SK-N-SH (cell line): ENCODE data around the gene EPGN. TPM values are rescaled to one million over a fixed set of nuclear protein-coding genes. Genes with fewer than 3 reads are reported as not detected.

Experiments used
- CTCF ChIA-PET: fragments of 300-600, 350-600 bp; formaldehyde crosslinking; extraction: SDS; loops from one replicate; lab custom pipeline; 2021; lab: Yijun Ruan, JAX
- POLR2A ChIA-PET: fragments of 350-600 bp; sonication (Branson Sonifier 250); formaldehyde crosslinking; extraction: SDS; loops from one replicate; lab custom pipeline; 2020; ENCODE audit warnings: antibody characterized with exemption, inconsistent platforms; lab: Yijun Ruan, JAX
- DNase-seq: peaks from one replicate; pipeline ENCODE4 v3.0.0; 2012
- H2AFZ ChIP-seq: fragments of 200-600 bp; sonication (generic); 2 replicates; pipeline ENCODE4 v1.8.1; 2016; ENCODE audit warnings: antibody characterized with exemption, mild to moderate bottlenecking, low read depth
- H3F3A ChIP-seq: fragments of 200-600 bp; sonication (generic); replicated peaks from 2 replicates; pipeline ENCODE3; 2016; ENCODE audit warnings: antibody characterized with exemption, mild to moderate bottlenecking; ENCODE audit not compliant: insufficient read depth
- H3K27ac ChIP-seq, 2 experiments: fragments of 200-500 bp in 1 of 2; fragments of 200-600 bp in 1 of 2; sonication (Bioruptor generic) in 1 of 2; sonication (generic), shearing (Covaris generic) in 1 of 2; 2 replicates each; pipeline versions ENCODE4 v1.5.1 to v1.6.1; 2014 to 2016; ENCODE audit warnings: low read depth in 2 of 2, inconsistent platforms in 1 of 2, low read length in 1 of 2, mild to moderate bottlenecking in 1 of 2, mixed read lengths in 1 of 2
- H3K27me3 ChIP-seq: fragments of 200-600 bp; sonication (generic), shearing (Covaris generic); 2 replicates; pipeline ENCODE4 v1.6.1; 2016; ENCODE audit warnings: mixed run types; ENCODE audit not compliant: insufficient read depth
- H3K36me3 ChIP-seq, 2 experiments: fragments of 200-500 bp in 1 of 2; fragments of 200-600 bp in 1 of 2; sonication (Bioruptor generic) in 1 of 2; sonication (generic) in 1 of 2; replicated peaks in 1 of 2; 2 replicates each; pipeline versions ENCODE3 to v1.5.1; 2014 to 2016; ENCODE audit warnings: low read length in 1 of 2, mild to moderate bottlenecking in 1 of 2; ENCODE audit not compliant: insufficient read depth in 2 of 2, control insufficient read depth in 1 of 2
- H3K4me1 ChIP-seq, 2 experiments: fragments of 200-500 bp in 1 of 2; fragments of 200-600 bp in 1 of 2; sonication (Bioruptor generic) in 1 of 2; sonication (generic), shearing (Covaris generic) in 1 of 2; 2 replicates each; pipeline versions ENCODE4 v1.5.1 to v1.6.1; 2014 to 2016; ENCODE audit warnings: low read depth in 1 of 2, low read length in 1 of 2, mixed run types in 1 of 2; ENCODE audit not compliant: insufficient read depth in 2 of 2, control insufficient read depth in 1 of 2
- H3K4me2 ChIP-seq: fragments of 200-600 bp; sonication (generic), shearing (Covaris generic); 2 replicates; pipeline ENCODE4 v1.6.1; 2017; ENCODE audit warnings: mixed run types
- H3K4me3 ChIP-seq, 2 experiments: fragments of 200-500 bp in 1 of 2; fragments of 200-600 bp in 1 of 2; sonication (Bioruptor generic) in 1 of 2; sonication (generic), shearing (Covaris generic) in 1 of 2; 2 replicates each; pipeline versions ENCODE4 v1.5.1 to v1.8.1; 2014 to 2016; ENCODE audit warnings: low read depth in 2 of 2, inconsistent platforms in 1 of 2, low read length in 1 of 2, mild to moderate bottlenecking in 1 of 2, mixed read lengths in 1 of 2, moderate library complexity in 1 of 2
- H3K79me2 ChIP-seq: fragments of 200-600 bp; sonication (generic); 2 replicates; pipeline ENCODE4 v1.8.1; 2017; ENCODE audit warnings: mild to moderate bottlenecking; ENCODE audit not compliant: insufficient read depth
- H3K9ac ChIP-seq: fragments of 200-600 bp; sonication (generic); 2 replicates; pipeline ENCODE4 v1.6.1; 2017; ENCODE audit warnings: mixed run types
- H3K9me2 ChIP-seq: fragments of 200-600 bp; sonication (generic); 2 replicates; pipeline ENCODE4 v1.6.1; 2017; ENCODE audit warnings: mixed run types
- H3K9me3 ChIP-seq: fragments of 200-600 bp; sonication (generic); 2 replicates; pipeline ENCODE4 v1.6.1; 2017; ENCODE audit warnings: mixed run types, mild to moderate bottlenecking, moderate library complexity
- H4K20me1 ChIP-seq: fragments of 200-600 bp; sonication (generic); 2 replicates; pipeline ENCODE4 v1.6.1; 2017; ENCODE audit warnings: mild to moderate bottlenecking, mixed run types; ENCODE audit not compliant: insufficient read depth
- CHD2 ChIP-seq: fragments of 150-350 bp; IDR thresholded peaks from 2 replicates; pipeline ENCODE4 v1.6.1; 2018; ENCODE audit warnings: low read length; ENCODE audit not compliant: partially characterized antibody
- FOSL2 ChIP-seq: IDR thresholded peaks from 2 replicates; pipeline ENCODE4 v1.4.0; 2012; ENCODE audit warnings: low read depth, mild to moderate bottlenecking, moderate library complexity, borderline replicate concordance
- FOXJ3 ChIP-seq: sonication (generic); formaldehyde crosslinking; IDR thresholded peaks from 2 replicates; pipeline ENCODE4 v1.5.1; 2020; ENCODE audit warnings: mild to moderate bottlenecking, missing genetic modification reagents
- FOXM1 ChIP-seq: IDR thresholded peaks from 2 replicates; pipeline ENCODE4 v1.4.0; 2012; ENCODE audit warnings: low read depth, mild to moderate bottlenecking
- GATA2 ChIP-seq: sonication (generic); formaldehyde crosslinking; IDR thresholded peaks from 2 replicates; pipeline ENCODE4 v1.5.0; 2020; ENCODE audit warnings: mild to moderate bottlenecking, missing genetic modification reagents
- JUND ChIP-seq: IDR thresholded peaks from 2 replicates; pipeline ENCODE4 v1.4.0; 2012
- MXI1 ChIP-seq: IDR thresholded peaks from 2 replicates; pipeline ENCODE4 v1.6.1; 2012; ENCODE audit warnings: mild to moderate bottlenecking, low read depth, low read length, improper control_type of control experiment
- NFIC ChIP-seq: IDR thresholded peaks from 2 replicates; pipeline ENCODE4 v1.4.0; 2012; ENCODE audit warnings: borderline replicate concordance
- POLR2AphosphoS5 ChIP-seq: IDR thresholded peaks from 2 replicates; pipeline ENCODE4 v1.6.1; 2012; ENCODE audit warnings: low read depth, low read length
- RFX5 ChIP-seq: IDR thresholded peaks from 2 replicates; pipeline ENCODE4 v1.6.1; 2012; ENCODE audit warnings: mild to moderate bottlenecking, improper control_type of control experiment, low read length
- SMC3 ChIP-seq: IDR thresholded peaks from 2 replicates; pipeline ENCODE4 v1.6.1; 2012; ENCODE audit warnings: low read depth, low read length, improper control_type of control experiment
- TCF12 ChIP-seq: IDR thresholded peaks from 2 replicates; pipeline ENCODE4 v1.4.0; 2012
- WGBS: methylation state at CpG from one replicate; pipeline ENCODE4 v1.1.6; 2017; ENCODE audit warnings: low lambda C conversion rate; 5-methylcytosine and 5-hydroxymethylcytosine counted together
- polyA plus RNA-seq, 3 experiments: library from polyadenylated mRNA; depleted of rRNA; stranded (reverse); fragments of >200 nt; gene quantifications; 2 replicates each; pipeline ENCODE4 v1.2.3, GENCODE V29; 2012
- TF ChIP-seq, protein P1 (sequence below): IDR thresholded peaks from 2 replicates; pipeline ENCODE4 v1.4.0; 2012; ENCODE audit warnings: low read depth, borderline replicate concordance
- TF ChIP-seq, protein P2 (sequence below): fragments of 150-350 bp; IDR thresholded peaks from 2 replicates; pipeline ENCODE4 v1.6.1; 2017; ENCODE audit warnings: antibody characterized with exemption, low read length, low read depth, borderline replicate concordance
- TF ChIP-seq, protein P3 (sequence below): fragments of 200-600 bp; sonication (generic); IDR thresholded peaks from 2 replicates; pipeline ENCODE4 v1.6.1; 2017; ENCODE audit warnings: antibody characterized with exemption, mild to moderate bottlenecking, moderate library complexity
- TF ChIP-seq, protein P4 (sequence below): IDR thresholded peaks from 2 replicates; pipeline ENCODE4 v1.6.1; 2012; ENCODE audit warnings: mild to moderate bottlenecking, low read depth, low read length, moderate library complexity
- TF ChIP-seq, protein P5 (sequence below): fragments of 150-350 bp; IDR thresholded peaks from 2 replicates; pipeline ENCODE4 v1.6.1; 2016; ENCODE audit warnings: mild to moderate bottlenecking, low read depth, low read length

Gene EPGN
- polyA plus RNA-seq, 1 of the 3 experiments (the other 2 are of a cell fraction) = 0.23 TPM

DNA sequence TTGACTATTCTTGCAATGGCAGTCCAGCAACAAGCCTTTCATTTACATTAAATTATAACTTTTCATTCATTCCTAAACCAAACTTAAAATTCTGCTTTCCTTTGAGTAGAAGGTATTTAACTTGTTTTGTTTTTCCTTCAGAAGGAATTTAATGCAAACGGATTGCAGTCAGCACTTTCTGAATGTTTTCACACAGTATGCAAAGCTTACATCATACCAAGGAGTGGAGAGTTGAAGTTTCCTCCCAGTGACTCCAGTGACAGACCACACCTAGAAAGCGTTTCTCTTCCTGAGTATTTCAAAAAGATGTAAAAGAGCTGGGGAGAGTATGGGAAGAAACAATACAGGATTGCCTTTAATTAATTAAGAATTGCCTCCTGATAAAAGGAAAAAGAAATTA is 8.1 kb downstream of the EPGN start:
- Histone ChIP-seq H3K4me1 (no peaks in the 10 kb centered on the region; a peak in 2 of 4 replicates), H4K20me1 (no peaks in the 10 kb centered on the region), H3K27me3 (peaks cover 10% of the 10 kb centered on the region), H3K9me2 (no peaks in the 10 kb centered on the region), H3K4me3 (no peak overlapping the region), H3K79me2 (no peaks in the 10 kb centered on the region), H3K36me3 (no peaks in the 10 kb centered on the region), H3K9me3 (no peaks in the 10 kb centered on the region), H3K27ac (no peak overlapping the region), H2AFZ (no peak overlapping the region), H3K9ac (no peak overlapping the region), H3F3A (no peaks in the 10 kb centered on the region), H3K4me2 (no peak overlapping the region)
- no peak for DNase-seq
- ChIA-PET CTCF (interaction anchor here (0.9 to 1.8 kb wide), 2 partner anchors 8 to 88 kb away, joined by 3 to 8 read pairs; no protein-coding TSS in a partner anchor), POLR2A (no interaction called here)
- 4% methylated on average over 2 of the region's 2 CpGs for WGBS
- TF ChIP-seq, protein P1, sequence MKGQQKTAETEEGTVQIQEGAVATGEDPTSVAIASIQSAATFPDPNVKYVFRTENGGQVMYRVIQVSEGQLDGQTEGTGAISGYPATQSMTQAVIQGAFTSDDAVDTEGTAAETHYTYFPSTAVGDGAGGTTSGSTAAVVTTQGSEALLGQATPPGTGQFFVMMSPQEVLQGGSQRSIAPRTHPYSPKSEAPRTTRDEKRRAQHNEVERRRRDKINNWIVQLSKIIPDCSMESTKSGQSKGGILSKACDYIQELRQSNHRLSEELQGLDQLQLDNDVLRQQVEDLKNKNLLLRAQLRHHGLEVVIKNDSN = no peak
- TF ChIP-seq JUND (no peak), NFIC (no peak), MXI1 (no peak), FOSL2 (no peak), GATA2 (CRISPR knock-in tag) (no peak)
- TF ChIP-seq, protein P2, sequence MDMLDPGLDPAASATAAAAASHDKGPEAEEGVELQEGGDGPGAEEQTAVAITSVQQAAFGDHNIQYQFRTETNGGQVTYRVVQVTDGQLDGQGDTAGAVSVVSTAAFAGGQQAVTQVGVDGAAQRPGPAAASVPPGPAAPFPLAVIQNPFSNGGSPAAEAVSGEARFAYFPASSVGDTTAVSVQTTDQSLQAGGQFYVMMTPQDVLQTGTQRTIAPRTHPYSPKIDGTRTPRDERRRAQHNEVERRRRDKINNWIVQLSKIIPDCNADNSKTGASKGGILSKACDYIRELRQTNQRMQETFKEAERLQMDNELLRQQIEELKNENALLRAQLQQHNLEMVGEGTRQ = no peak

DNA sequence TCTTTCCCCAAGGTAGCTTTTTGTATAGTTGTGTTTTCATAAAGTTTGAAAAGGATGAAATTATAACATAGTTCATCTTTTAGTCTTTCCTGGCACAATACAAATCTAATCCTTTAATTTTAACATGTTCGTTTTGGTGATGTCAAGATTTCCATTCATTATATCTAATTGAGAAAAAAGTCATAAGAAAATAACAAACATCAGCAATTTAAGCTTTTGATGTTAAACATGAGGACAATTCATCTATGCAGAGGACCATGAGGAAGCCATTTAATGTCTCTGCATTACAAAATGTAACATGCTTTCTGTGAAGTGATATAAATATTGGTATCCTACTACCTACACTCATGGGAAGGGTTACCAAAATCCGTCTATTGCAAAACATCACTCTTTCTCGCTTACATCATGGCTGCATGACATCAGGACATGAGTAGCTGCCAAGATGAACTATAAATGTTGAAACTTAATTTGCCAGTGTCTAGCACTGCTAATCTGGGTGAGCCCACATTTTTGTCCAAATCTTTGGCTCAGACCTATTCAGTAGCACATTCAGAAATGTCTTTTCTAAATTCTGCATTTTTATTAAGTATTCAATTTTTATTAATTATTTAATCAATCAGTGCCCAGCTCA is 9.5 kb downstream of the EPGN start:
- Histone ChIP-seq H3K4me2 (no peak overlapping the region), H3K27ac (no peak overlapping the region), H3K9me3 (no peaks in the 10 kb centered on the region), H3K27me3 (peaks cover 22% of the 10 kb centered on the region), H4K20me1 (no peaks in the 10 kb centered on the region), H2AFZ (no peak overlapping the region), H3K36me3 (no peaks in the 10 kb centered on the region), H3K9ac (no peak overlapping the region), H3K9me2 (no peaks in the 10 kb centered on the region), H3K4me1 (no peaks in the 10 kb centered on the region; a peak in 1 of 4 replicates), H3F3A (no peaks in the 10 kb centered on the region), H3K79me2 (no peaks in the 10 kb centered on the region), H3K4me3 (no peak overlapping the region)
- WGBS = 16% methylated on average over 3 of the region's 3 CpGs
- POLR2A ChIA-PET = no interaction called here
- no peak for DNase-seq
- CTCF ChIA-PET = interaction anchor here (1.0 to 1.8 kb wide), 2 partner anchors 90 to 128 kb away, joined by 3 to 8 read pairs; no protein-coding TSS in a partner anchor
- TF ChIP-seq POLR2AphosphoS5 (no peak), CHD2 (no peak), RFX5 (no peak), FOXM1 (no peak), FOXJ3 (CRISPR knock-in tag) (no peak), JUND (no peak), TCF12 (no peak), SMC3 (no peak)
- TF ChIP-seq, protein P3, sequence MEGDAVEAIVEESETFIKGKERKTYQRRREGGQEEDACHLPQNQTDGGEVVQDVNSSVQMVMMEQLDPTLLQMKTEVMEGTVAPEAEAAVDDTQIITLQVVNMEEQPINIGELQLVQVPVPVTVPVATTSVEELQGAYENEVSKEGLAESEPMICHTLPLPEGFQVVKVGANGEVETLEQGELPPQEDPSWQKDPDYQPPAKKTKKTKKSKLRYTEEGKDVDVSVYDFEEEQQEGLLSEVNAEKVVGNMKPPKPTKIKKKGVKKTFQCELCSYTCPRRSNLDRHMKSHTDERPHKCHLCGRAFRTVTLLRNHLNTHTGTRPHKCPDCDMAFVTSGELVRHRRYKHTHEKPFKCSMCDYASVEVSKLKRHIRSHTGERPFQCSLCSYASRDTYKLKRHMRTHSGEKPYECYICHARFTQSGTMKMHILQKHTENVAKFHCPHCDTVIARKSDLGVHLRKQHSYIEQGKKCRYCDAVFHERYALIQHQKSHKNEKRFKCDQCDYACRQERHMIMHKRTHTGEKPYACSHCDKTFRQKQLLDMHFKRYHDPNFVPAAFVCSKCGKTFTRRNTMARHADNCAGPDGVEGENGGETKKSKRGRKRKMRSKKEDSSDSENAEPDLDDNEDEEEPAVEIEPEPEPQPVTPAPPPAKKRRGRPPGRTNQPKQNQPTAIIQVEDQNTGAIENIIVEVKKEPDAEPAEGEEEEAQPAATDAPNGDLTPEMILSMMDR = no peak
- TF ChIP-seq, protein P1 = no peak
- TF ChIP-seq, protein P4, sequence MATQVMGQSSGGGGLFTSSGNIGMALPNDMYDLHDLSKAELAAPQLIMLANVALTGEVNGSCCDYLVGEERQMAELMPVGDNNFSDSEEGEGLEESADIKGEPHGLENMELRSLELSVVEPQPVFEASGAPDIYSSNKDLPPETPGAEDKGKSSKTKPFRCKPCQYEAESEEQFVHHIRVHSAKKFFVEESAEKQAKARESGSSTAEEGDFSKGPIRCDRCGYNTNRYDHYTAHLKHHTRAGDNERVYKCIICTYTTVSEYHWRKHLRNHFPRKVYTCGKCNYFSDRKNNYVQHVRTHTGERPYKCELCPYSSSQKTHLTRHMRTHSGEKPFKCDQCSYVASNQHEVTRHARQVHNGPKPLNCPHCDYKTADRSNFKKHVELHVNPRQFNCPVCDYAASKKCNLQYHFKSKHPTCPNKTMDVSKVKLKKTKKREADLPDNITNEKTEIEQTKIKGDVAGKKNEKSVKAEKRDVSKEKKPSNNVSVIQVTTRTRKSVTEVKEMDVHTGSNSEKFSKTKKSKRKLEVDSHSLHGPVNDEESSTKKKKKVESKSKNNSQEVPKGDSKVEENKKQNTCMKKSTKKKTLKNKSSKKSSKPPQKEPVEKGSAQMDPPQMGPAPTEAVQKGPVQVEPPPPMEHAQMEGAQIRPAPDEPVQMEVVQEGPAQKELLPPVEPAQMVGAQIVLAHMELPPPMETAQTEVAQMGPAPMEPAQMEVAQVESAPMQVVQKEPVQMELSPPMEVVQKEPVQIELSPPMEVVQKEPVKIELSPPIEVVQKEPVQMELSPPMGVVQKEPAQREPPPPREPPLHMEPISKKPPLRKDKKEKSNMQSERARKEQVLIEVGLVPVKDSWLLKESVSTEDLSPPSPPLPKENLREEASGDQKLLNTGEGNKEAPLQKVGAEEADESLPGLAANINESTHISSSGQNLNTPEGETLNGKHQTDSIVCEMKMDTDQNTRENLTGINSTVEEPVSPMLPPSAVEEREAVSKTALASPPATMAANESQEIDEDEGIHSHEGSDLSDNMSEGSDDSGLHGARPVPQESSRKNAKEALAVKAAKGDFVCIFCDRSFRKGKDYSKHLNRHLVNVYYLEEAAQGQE = no peak
- TF ChIP-seq, protein P5, sequence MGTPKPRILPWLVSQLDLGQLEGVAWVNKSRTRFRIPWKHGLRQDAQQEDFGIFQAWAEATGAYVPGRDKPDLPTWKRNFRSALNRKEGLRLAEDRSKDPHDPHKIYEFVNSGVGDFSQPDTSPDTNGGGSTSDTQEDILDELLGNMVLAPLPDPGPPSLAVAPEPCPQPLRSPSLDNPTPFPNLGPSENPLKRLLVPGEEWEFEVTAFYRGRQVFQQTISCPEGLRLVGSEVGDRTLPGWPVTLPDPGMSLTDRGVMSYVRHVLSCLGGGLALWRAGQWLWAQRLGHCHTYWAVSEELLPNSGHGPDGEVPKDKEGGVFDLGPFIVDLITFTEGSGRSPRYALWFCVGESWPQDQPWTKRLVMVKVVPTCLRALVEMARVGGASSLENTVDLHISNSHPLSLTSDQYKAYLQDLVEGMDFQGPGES = no peak
